Chondrocyte (in vitro differentiated cells): ENCODE results near the gene FOXP1. TPM values are rescaled to one million over a fixed set of nuclear protein-coding genes. Genes with fewer than 3 reads are reported as not detected.
A peak's percentile ranks its signal among the peaks of the same experiment; 100 is the strongest.

Experiments
- DNase-seq: peaks from one replicate; pipeline ENCODE4 v3.0.0; 2021; ENCODE audit warnings: mixed read lengths, low spot score
- H3K27ac Mint-ChIP-seq: one replicate; pipeline ENCODE4 v1.8.0; 2021; ENCODE audit warnings: mild to moderate bottlenecking, moderate library complexity, mixed read lengths; ENCODE audit not compliant: unreplicated experiment
- H3K27me3 Mint-ChIP-seq: 2 replicates; pipeline ENCODE4 v1.8.0; 2021; ENCODE audit warnings: low read depth, mixed read lengths
- H3K36me3 Mint-ChIP-seq: 2 replicates; pipeline ENCODE4 v1.8.0; 2021; ENCODE audit warnings: low read depth, mixed read lengths
- H3K4me1 Mint-ChIP-seq: 2 replicates; pipeline ENCODE4 v1.8.0; 2021; ENCODE audit warnings: low read depth, mild to moderate bottlenecking, mixed read lengths
- H3K4me3 Mint-ChIP-seq: one replicate; pipeline ENCODE4 v1.8.0; 2021; ENCODE audit warnings: mild to moderate bottlenecking, moderate library complexity, mixed read lengths; ENCODE audit not compliant: unreplicated experiment
- H3K9me3 Mint-ChIP-seq: 2 replicates; pipeline ENCODE4 v1.8.0; 2021; ENCODE audit warnings: low read depth, mixed read lengths
- total RNA-seq: library from RNA; stranded (reverse); gene quantifications from 3 replicates; pipeline ENCODE4 v1.2.1, GENCODE V29; 2021
- TF ChIP-seq, protein P1 (sequence below): fragments of 200-600 bp; sonication (generic); IDR thresholded peaks from 2 replicates; pipeline ENCODE4 v1.5.0; 2021; ENCODE audit warnings: antibody characterized with exemption, mild to moderate bottlenecking, moderate library complexity

The FOXP1 gene
- total RNA-seq, 1 donor from 2014 or later = 206 TPM

GRCh38 chr3:71175691-71176365, 407.7 kb downstream of the FOXP1 start:
- no peak for DNase-seq
- H3K27me3 Mint-ChIP-seq = no peaks in the 10 kb centered on the region
- H3K4me1 Mint-ChIP-seq = peaks cover 73% of the 10 kb centered on the region
- no peaks in the 10 kb centered on the region for H3K9me3 Mint-ChIP-seq
- no peak overlapping the region for H3K4me3 Mint-ChIP-seq
- TF ChIP-seq, protein P1, sequence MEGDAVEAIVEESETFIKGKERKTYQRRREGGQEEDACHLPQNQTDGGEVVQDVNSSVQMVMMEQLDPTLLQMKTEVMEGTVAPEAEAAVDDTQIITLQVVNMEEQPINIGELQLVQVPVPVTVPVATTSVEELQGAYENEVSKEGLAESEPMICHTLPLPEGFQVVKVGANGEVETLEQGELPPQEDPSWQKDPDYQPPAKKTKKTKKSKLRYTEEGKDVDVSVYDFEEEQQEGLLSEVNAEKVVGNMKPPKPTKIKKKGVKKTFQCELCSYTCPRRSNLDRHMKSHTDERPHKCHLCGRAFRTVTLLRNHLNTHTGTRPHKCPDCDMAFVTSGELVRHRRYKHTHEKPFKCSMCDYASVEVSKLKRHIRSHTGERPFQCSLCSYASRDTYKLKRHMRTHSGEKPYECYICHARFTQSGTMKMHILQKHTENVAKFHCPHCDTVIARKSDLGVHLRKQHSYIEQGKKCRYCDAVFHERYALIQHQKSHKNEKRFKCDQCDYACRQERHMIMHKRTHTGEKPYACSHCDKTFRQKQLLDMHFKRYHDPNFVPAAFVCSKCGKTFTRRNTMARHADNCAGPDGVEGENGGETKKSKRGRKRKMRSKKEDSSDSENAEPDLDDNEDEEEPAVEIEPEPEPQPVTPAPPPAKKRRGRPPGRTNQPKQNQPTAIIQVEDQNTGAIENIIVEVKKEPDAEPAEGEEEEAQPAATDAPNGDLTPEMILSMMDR = no peak
- H3K27ac Mint-ChIP-seq = peak overlapping the region; percentile 55
- H3K36me3 Mint-ChIP-seq = peaks cover 8% of the 10 kb centered on the region

DNA sequence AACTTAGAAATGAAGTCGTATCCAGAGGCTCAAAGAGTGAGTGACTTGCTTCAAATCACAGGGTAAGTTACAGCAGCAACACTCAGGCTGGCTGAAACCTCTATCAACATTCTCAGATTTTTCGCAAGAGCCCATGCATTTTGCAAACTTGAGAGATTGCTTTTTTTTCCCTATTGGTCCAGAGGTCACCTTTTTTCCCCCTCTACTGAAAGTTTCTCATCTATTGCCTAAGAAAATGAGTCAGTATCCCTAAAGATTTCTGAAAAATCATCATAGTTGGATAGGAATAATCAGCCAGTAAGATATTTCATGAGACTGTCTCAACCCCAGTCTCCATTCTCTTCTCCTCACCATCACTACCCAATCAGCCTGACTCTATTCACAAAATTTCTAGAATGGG, 410.6 kb downstream of the FOXP1 start:
- Mint-ChIP-seq H3K36me3 (peaks cover 6% of the 10 kb centered on the region), H3K9me3 (no peaks in the 10 kb centered on the region), H3K27me3 (no peaks in the 10 kb centered on the region), H3K4me1 (peaks cover 90% of the 10 kb centered on the region), H3K4me3 (peak overlapping the region; percentile 1), H3K27ac (peak overlapping the region; percentile 97)
- DNase-seq = no peak
- TF ChIP-seq, protein P1 = no peak

GRCh38 chr3:71172189-71172588, 411.3 kb downstream of the FOXP1 start:
- H3K4me3 Mint-ChIP-seq = no peak overlapping the region
- H3K27ac Mint-ChIP-seq = peak overlapping the region; percentile 97
- no peaks in the 10 kb centered on the region for H3K9me3 Mint-ChIP-seq
- peaks cover 93% of the 10 kb centered on the region for H3K4me1 Mint-ChIP-seq
- DNase-seq = no peak
- TF ChIP-seq, protein P1 = peak; percentile 60
- no peaks in the 10 kb centered on the region for H3K27me3 Mint-ChIP-seq
- H3K36me3 Mint-ChIP-seq = peaks cover 4% of the 10 kb centered on the region

- no peaks in the 10 kb centered on the region for H3K9me3 Mint-ChIP-seq
- peaks cover 8% of the 10 kb centered on the region for H3K36me3 Mint-ChIP-seq
- H3K27me3 Mint-ChIP-seq = no peaks in the 10 kb centered on the region
- H3K4me1 Mint-ChIP-seq = peaks cover 96% of the 10 kb centered on the region
- no peak for DNase-seq
- H3K4me3 Mint-ChIP-seq = no peak overlapping the region
- TF ChIP-seq, protein P1 = no peak
- peak overlapping the region; percentile 97 for H3K27ac Mint-ChIP-seq
Measured at GRCh38 chr3:71171247-71171646, 412.3 kb downstream of the FOXP1 start.

DNA sequence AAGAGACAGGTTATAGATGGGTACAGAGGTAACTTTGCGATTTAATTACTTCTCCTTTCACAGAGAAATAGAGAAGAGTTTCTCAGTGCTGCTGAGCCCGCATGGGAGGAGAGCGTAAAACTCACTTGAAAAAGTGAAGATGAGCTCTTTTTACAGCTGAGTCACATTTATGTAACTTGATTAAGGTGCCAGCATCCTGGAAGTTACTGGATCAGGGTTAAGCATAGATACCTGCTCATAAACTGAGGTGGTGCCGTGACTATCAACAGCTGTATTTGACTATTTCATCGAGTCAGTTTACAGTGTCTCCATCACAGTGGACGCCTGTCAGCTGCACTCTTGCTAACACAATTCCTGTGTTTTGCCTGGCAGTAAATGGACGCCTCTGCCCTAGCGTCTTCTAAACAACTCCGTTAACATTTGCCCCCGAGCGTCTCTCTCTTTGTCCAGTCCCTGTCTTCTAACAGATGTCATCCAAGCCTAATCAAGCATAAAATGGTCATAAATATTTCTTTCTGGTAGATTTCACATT, 414.6 kb downstream of the FOXP1 start:
- peaks cover 92% of the 10 kb centered on the region for H3K4me1 Mint-ChIP-seq
- H3K4me3 Mint-ChIP-seq = peak overlapping the region; percentile 27
- H3K27ac Mint-ChIP-seq = peak overlapping the region; percentile 96
- H3K9me3 Mint-ChIP-seq = no peaks in the 10 kb centered on the region
- H3K36me3 Mint-ChIP-seq = peaks cover 8% of the 10 kb centered on the region
- no peak for DNase-seq
- H3K27me3 Mint-ChIP-seq = no peaks in the 10 kb centered on the region
- TF ChIP-seq, protein P1 = no peak
